HG03159 (cell line): ENCODE data around the gene KRTAP12-2.
"Not testable (repeated sequence)": the region's sequence is repeated elsewhere in the genome, so short reads cannot be mapped to it uniquely, and the experiment has no call there.

ENCODE experiments used
- ATAC-seq: cut with Tn5 transposase; IDR thresholded peaks from one replicate; pipeline ENCODE4 v1.9.1; 2021; ENCODE audit warnings: mild to moderate bottlenecking, moderate library complexity; ENCODE audit not compliant: unreplicated experiment

Gene KRTAP12-2

DNA sequence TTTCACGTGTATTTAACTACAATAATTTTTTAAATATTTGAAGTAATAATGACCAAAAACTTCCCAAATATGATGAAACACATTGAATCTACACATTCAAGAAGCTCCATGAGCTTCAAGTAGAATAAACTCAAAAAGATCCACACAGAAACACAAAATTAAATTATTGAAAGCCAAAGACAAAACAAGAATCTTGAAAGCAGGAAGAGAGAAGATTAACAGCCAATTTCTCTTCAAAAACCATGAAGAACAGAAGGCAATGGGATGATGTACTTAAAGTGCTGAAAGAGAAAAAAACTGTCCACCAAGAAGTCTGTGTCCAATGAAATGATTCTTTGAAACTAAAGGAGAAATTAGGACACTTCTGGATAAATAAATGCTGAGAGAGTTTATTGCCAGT lies 34.7 kb downstream of the KRTAP12-2 start:
- no peak for ATAC-seq

DNA sequence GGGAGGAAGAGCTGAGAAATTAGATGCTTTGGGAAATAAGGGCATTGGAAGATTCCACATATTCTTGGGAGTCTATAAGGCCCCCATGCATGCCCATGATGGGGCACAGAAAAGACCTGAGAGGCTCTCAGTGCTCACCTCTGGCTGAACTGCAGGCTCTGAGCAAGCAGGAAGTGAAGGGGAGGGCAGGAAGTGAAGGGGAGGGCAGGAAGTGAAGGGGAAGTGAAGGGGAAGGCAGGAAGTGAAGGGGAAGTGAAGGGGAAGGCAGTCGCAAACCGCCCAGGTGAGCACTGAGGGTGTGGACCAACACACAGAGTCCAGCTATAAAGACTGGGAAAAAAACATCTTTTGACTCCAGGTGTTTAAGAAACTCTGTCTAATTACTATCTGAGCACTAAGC lies 36.3 kb downstream of the KRTAP12-2 start:
- ATAC-seq: no peak

DNA sequence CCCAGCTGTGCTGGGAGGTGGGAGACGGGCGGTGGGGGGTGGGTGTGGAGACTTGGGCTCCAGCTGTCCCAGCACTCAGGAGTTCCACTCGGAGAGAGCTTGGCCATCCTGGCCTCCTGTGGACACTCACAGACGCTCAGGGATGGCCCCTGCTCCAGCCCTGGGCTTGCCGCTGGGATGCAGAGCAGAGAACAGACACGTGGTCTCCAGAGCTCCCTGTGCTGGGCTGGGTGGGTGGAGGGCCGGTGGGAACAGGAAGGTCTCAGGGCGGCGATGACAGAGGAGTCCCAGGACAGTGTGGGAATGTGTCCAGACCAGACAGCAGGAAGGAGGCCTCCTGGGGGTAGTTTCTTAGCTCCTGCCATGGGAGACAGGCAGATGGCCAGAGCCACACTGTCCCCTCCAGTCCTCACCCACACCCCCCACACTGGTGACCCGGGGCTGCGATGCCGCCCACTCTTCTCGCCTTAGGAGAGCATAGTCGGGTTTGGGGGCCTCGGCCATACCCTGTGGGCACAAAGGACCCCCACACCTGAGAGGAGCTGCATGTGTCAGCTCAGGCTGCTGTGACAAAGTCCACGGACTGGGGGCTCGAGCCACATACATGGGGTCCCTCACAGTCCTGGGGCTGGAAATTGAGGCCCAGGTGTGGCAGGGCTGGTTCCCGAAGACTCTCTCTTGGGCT lies 37.9 kb downstream of the KRTAP12-2 start:
- no peak for ATAC-seq

DNA sequence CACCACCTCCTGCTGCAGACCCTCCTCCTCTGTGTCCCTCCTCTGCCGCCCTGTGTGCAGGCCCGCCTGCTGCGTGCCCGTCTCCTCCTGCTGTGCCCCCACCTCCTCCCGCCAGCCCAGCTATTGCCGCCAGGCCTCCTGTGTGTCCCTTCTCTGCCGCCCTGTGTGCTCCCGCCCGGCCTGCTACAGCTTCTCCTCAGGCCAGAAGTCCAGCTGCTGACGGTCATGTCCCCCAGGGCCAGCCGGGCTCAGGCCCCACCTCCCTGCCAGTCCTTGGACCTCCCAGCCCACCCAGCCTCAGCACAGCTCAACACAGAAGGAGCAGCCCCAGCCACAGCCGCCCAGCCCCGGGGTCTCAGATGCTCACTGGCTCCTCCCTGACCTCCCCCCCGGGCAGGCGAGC lies 38.9 kb downstream of the KRTAP12-2 start:
- ATAC-seq: not testable (repeated sequence)

DNA sequence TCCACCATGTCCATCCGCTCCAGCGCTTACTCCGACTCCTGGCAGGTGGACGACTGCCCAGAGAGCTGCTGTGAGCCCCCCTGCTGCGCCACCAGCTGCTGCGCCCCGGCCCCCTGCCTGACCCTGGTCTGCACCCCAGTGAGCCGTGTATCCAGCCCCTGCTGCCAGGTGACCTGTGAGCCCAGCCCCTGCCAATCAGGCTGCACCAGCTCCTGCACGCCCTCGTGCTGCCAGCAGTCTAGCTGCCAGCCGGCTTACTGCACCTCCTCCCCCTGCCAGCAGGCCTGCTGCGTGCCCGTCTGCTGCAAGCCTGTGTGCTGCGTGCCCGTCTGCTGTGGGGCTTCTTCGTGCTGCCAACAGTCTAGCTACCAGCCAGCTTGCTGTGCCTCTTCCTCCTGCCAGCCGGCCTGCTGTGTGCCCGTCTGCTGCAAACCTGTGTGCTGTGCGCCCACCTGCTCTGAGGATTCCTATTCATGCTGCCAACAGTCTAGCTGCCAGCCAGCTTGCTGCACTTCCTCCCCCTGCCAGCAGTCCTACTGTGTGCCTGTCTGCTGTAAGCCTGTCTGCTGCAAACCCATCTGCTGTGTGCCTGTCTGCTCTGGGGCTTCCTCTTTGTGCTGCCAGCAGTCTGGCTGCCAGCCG lies 39.4 kb downstream of the KRTAP12-2 start:
- ATAC-seq: not testable (repeated sequence)

DNA sequence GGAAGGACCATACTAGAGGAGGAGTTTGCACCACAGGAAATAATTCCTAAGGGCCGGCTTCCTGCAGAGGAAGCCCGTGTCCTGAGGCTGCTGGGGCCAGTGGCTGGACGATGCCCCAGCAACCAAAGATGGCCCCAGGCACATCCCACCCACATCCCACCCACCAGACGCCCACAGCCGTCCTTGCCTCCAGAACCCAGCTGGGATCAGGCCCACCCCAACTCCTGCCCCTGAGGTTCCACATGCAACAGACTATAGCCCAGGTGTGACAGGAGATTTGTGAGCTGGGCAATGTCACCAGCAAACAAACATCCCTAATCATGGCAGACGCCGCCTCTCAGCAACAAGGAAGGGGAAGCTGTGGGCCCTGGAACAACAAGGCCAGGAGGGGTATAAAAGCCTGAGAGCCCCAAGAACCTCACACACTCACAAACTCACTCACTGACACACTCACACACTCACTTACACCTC lies 40.0 kb downstream of the KRTAP12-2 start, which contains the start of gene KRTAP10-9:
Gene KRTAP10-9 (plus strand): TSS at position 421 of the 471 bp plus-strand sequence. CDS start 79 bp downstream, outside the sequence.
- no peak for ATAC-seq

DNA sequence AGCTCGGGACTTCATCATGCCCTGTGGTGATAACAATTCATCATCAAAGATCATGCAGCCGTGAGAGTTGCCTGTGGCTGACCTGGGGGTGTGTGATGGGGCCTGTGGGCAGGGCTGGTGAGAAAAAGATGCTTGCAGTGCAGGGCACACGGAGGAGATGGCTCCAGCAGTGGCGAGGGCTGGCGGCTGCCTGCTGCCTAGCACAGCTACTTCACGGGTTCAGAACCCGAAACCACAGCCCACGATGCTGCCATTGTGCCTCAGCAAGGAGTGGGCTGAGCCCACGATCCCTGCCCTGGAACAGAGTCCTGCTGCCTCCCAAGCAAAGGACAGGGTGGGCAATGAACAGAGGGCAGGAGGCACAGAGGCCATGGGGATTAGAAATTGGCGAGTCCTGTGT lies 40.5 kb downstream of the KRTAP12-2 start:
- no peak for ATAC-seq

DNA sequence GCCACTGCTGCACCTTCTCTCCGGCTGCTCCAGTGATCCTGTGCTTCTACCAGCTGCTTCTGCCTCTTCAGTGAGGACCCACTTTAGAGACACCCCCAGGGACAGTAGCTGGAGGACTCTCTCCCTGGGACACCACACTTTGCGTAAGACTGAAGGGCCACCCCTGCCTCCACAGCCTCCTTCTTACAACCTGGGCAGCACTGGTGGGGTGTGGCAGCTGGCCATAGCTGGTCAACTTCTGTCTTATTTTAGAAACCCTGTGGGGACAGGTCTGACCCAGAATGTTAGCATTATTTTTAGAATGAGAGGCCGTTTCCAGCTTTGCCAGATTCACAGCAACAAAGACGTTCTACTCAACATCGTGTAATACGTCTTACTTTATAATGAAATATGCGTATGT lies 41.0 kb downstream of the KRTAP12-2 start:
- no peak for ATAC-seq

DNA sequence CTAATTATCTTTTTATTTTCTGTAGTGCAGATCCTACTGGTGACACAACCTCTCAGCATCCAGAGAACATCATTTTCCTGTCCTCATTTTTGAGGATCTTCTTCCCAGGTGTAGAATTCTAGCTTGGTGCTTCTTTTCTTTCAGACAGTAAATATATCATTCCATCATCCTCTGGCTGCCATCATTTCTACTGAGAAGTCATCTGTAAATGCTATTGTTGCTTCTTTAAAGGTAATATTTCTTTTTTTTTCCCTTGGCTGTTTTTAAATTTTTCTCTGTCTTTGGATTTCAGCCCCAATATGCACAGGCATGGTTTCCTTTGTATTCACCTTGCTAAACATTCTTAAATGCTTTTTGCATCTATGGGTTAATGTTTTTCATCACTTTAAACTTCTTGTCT lies 43.2 kb downstream of the KRTAP12-2 start:
- ATAC-seq: no peak

DNA sequence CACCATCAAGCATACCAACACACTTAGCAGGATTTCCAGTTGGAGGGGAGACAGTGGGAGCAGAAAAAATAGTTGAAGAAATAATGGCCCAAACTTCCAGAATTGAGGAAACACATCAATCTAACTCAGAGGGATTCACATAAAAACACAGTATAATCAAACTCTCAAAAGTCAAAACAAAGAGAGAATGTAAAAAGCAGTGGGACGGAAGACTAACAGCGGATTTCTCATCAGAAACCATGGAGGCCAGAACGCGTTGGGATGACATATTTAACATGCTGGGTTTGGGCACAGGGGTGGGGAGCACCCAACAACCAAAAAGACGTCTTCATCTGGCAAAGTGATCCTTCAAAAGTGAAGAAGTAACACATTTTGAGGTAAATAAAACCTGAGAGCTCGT lies 46.8 kb downstream of the KRTAP12-2 start:
- ATAC-seq: no peak

DNA sequence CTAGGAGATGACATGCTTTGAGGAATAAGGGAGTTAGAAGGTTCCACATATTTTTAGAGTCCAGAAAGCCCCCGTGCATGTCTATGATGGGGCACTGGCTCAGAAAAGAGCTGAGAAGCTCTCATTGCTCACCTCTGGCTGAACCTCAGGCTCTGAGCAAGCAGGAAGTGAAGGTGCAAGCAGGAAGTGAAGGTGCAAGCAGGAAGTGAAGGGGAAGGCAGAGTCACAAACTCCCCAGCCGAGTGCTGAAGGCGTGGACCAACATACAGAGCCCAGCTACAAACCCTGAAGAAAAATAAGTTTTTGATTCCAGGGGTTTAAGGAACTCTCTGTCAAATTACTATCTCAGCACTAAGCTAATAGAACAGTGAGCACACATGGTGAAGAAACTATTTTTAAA lies 47.8 kb downstream of the KRTAP12-2 start:
- no peak for ATAC-seq

DNA sequence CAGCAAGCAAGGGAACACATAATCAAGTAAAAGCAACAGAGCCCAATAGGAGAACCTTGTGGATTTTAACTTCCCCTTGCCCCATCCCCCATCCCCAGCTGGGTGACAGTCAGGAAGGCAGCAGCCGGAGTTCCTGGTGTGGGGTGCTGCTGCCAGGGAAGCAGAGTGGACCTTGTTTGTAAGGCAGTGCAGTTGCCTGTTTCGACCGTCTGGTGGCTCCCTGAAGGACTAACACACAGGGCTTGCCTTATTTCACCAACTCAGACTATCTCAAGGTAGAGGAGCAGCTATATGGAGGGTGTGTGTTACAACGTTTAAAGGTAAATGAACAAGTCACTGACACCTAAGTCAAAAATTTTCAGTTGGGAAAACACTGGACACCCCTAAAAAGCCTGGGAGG lies 48.2 kb downstream of the KRTAP12-2 start:
- ATAC-seq: no peak

DNA sequence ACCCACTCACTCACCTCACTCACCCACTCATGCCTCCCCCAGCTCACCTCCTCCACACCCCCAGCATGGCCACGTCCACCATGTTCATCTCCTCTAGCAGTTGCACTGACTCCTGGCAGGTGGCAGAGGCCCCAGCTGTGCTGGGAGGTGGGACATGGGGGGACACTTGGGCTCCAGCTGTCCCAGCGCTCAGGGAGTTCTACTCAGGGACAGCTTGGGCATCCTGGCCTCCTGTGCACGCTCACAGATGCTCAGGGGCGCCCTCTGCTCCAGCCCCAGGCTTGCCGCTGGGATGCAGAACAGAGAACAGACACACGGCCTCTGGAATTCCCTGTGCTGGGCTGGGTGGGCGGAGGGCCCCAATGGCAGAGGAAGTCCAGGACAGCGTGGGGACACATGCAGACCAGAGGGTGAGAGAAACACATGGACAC lies 49.6 kb downstream of the KRTAP12-2 start:
- ATAC-seq: no peak

DNA sequence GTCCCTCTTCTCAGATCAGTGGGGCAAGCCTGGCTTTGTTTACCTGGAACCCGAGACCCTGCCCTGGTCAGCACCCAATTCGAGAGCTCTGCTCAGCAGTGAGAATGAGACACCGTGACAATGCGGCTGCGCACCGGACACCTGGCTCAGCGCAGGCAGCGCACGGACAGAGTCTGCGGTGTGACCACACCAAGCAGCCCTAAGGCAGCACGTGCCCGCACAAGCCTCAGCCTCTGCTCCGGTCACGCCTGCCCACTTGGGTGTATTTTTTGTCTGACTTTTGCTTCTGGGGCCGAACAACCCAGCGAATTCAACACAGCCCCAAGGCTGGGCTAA lies 50.2 kb downstream of the KRTAP12-2 start:
- no peak for ATAC-seq
